ENCODE measurements around the gene PRM1. TPM values are rescaled to one million over a fixed set of nuclear protein-coding genes. Genes with fewer than 3 reads are reported as not detected.

The PRM1 gene
- total and polyA plus RNA-seq, 2 of the 13 experiments (the other 11 are each of a cell fraction or from before 2014, with no cell fraction given): not detected

- TF ChIP-seq, protein P1, sequence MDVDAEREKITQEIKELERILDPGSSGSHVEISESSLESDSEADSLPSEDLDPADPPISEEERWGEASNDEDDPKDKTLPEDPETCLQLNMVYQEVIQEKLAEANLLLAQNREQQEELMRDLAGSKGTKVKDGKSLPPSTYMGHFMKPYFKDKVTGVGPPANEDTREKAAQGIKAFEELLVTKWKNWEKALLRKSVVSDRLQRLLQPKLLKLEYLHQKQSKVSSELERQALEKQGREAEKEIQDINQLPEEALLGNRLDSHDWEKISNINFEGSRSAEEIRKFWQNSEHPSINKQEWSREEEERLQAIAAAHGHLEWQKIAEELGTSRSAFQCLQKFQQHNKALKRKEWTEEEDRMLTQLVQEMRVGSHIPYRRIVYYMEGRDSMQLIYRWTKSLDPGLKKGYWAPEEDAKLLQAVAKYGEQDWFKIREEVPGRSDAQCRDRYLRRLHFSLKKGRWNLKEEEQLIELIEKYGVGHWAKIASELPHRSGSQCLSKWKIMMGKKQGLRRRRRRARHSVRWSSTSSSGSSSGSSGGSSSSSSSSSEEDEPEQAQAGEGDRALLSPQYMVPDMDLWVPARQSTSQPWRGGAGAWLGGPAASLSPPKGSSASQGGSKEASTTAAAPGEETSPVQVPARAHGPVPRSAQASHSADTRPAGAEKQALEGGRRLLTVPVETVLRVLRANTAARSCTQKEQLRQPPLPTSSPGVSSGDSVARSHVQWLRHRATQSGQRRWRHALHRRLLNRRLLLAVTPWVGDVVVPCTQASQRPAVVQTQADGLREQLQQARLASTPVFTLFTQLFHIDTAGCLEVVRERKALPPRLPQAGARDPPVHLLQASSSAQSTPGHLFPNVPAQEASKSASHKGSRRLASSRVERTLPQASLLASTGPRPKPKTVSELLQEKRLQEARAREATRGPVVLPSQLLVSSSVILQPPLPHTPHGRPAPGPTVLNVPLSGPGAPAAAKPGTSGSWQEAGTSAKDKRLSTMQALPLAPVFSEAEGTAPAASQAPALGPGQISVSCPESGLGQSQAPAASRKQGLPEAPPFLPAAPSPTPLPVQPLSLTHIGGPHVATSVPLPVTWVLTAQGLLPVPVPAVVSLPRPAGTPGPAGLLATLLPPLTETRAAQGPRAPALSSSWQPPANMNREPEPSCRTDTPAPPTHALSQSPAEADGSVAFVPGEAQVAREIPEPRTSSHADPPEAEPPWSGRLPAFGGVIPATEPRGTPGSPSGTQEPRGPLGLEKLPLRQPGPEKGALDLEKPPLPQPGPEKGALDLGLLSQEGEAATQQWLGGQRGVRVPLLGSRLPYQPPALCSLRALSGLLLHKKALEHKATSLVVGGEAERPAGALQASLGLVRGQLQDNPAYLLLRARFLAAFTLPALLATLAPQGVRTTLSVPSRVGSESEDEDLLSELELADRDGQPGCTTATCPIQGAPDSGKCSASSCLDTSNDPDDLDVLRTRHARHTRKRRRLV (CRISPR knock-in tag; IDR thresholded peaks at IDR 0.05): 0 out of 2 replicates have a peak, but pooled peaks have one; percentile 28
- TF ChIP-seq ZNF788 (CRISPR knock-in tag; IDR thresholded peaks at IDR 0.05; ENCODE audit: borderline replicate concordance) (no peak), HOXA5 (CRISPR knock-in tag; IDR thresholded peaks at IDR 0.05) (peak; percentile 5; the same call in 1 of the 2 replicates), MEIS1 (CRISPR knock-in tag; IDR thresholded peaks at IDR 0.05; ENCODE audit: borderline replicate concordance) (peak; percentile 66; the same call in 1 of the 2 replicates), ZNF678 (CRISPR knock-in tag; IDR thresholded peaks at IDR 0.05) (peak; percentile 77; the same call in 1 of the 2 replicates), ATRX (CRISPR knock-in tag; IDR thresholded peaks at IDR 0.05; ENCODE audit: borderline replicate concordance) (no peak), ZFP91 (CRISPR knock-in tag; IDR thresholded peaks at IDR 0.05; ENCODE audit: borderline replicate concordance) (0 out of 2 replicates have a peak, but pooled peaks have one; percentile 9), RBFOX2 (IDR thresholded peaks at IDR 0.05; ENCODE audit: low read depth, low read length) (no peak), ARNTL (CRISPR knock-in tag; IDR thresholded peaks at IDR 0.05) (peak; percentile 69; the same call in 1 of the 2 replicates), ZNF883 (CRISPR knock-in tag; IDR thresholded peaks at IDR 0.05; ENCODE audit: not compliant biosample characterization) (peak; percentile 9), TIGD3 (CRISPR knock-in tag; IDR thresholded peaks at IDR 0.05; ENCODE audit: borderline replicate concordance) (peak; percentile 24; the same call in 1 of the 2 replicates), ZFP41 (CRISPR knock-in tag; IDR thresholded peaks at IDR 0.05; ENCODE audit: borderline replicate concordance) (no peak), ZC3H13 (CRISPR knock-in tag; IDR thresholded peaks at IDR 0.05) (peak; percentile 72; the same call in 1 of the 2 replicates), GATAD1 (CRISPR knock-in tag; IDR thresholded peaks at IDR 0.05) (0 out of 2 replicates have a peak, but pooled peaks have one; percentile 6), ZFP37 (CRISPR knock-in tag; IDR thresholded peaks at IDR 0.05; ENCODE audit: borderline replicate concordance) (no peak), MBNL3 (CRISPR knock-in tag; conservative IDR thresholded peaks at IDR 0.05) (no peak), MED1 (CRISPR knock-in tag; IDR thresholded peaks at IDR 0.05) (no peak), ZNF781 (CRISPR knock-in tag; IDR thresholded peaks at IDR 0.05; ENCODE audit: borderline replicate concordance, not compliant biosample characterization) (peak; percentile 12), ZNF34 (CRISPR knock-in tag; IDR thresholded peaks at IDR 0.05; ENCODE audit: borderline replicate concordance) (no peak), ZZZ3 (CRISPR knock-in tag; IDR thresholded peaks at IDR 0.05; ENCODE audit: borderline replicate concordance) (peak; percentile 61; the same call in 1 of the 2 replicates)
Observed at GRCh38 chr16:11307639-11308492, 26.7 kb upstream of the PRM1 start (continued).
